Measurements from ENCODE around the gene OR9K2. TPM values are rescaled to one million over a fixed set of nuclear protein-coding genes. Genes with fewer than 3 reads are reported as not detected.

Gene OR9K2
- total RNA-seq, 2 donors from 2014 or later: not detected

GRCh38 chr12:55172686-55173085 lies 46.5 kb downstream of the OR9K2 start:
- H3K4me3 ChIP-seq (ENCODE audit: low read length): no peak overlapping the region
- 100% methylated on average over 1 of the region's 1 CpG for WGBS, 2 experiments (ENCODE audit: insufficient coverage in 1 of 2, insufficient read length in 1 of 2)
- no peaks in the 10 kb centered on the region for H3K36me3 ChIP-seq (ENCODE audit: control insufficient read depth, insufficient read depth, low read length)
- H3K27me3 Mint-ChIP-seq (ENCODE audit: insufficient read depth): no peaks in the 10 kb centered on the region
- H3K9ac ChIP-seq (ENCODE audit: extremely low read depth, low read length, poor library complexity, severe bottlenecking): no peak overlapping the region
- H3K4me1 ChIP-seq (ENCODE audit: control insufficient read depth, insufficient read depth, low read length): no peaks in the 10 kb centered on the region
- H3K9me3 Mint-ChIP-seq: peaks cover 5% of the 10 kb centered on the region
- H3K9me3 ChIP-seq (ENCODE audit: control insufficient read depth, low read length): no peaks in the 10 kb centered on the region
- H3K36me3 Mint-ChIP-seq (ENCODE audit: low read depth): no peaks in the 10 kb centered on the region
- no peak overlapping the region for H3K27ac ChIP-seq (ENCODE audit: low read depth, low read length)
- no peaks in the 10 kb centered on the region for H3K4me1 Mint-ChIP-seq
- no peaks in the 10 kb centered on the region for H3K27me3 ChIP-seq (ENCODE audit: control insufficient read depth, insufficient read depth, low read length, poor library complexity, severe bottlenecking)
- no peak for DNase-seq
- no peak for TF ChIP-seq CTCF (conservative IDR thresholded peaks at IDR 0.05)
- no peak overlapping the region for H3K27ac Mint-ChIP-seq
- H3K4me3 Mint-ChIP-seq: no peak overlapping the region

- no peaks in the 10 kb centered on the region for H3K27me3 ChIP-seq (ENCODE audit: control insufficient read depth, insufficient read depth, low read length, poor library complexity, severe bottlenecking)
- H3K36me3 Mint-ChIP-seq (ENCODE audit: low read depth): no peaks in the 10 kb centered on the region
- no peaks in the 10 kb centered on the region for H3K4me1 Mint-ChIP-seq
- WGBS, 2 experiments (ENCODE audit: insufficient coverage in 1 of 2, insufficient read length in 1 of 2): 85 to 100% methylated on average over 1 to 2 of the region's 2 CpGs
- no peaks in the 10 kb centered on the region for H3K4me1 ChIP-seq (ENCODE audit: control insufficient read depth, insufficient read depth, low read length)
- no peaks in the 10 kb centered on the region for H3K36me3 ChIP-seq (ENCODE audit: control insufficient read depth, insufficient read depth, low read length)
- H3K9me3 Mint-ChIP-seq: peaks cover 5% of the 10 kb centered on the region
- H3K4me3 ChIP-seq (ENCODE audit: low read length): no peak overlapping the region
- DNase-seq: no peak
- peak; percentile 18 for TF ChIP-seq CTCF (conservative IDR thresholded peaks at IDR 0.05)
- H3K9me3 ChIP-seq (ENCODE audit: control insufficient read depth, low read length): no peaks in the 10 kb centered on the region
- no peak overlapping the region for H3K4me3 Mint-ChIP-seq
- H3K9ac ChIP-seq (ENCODE audit: extremely low read depth, low read length, poor library complexity, severe bottlenecking): no peak overlapping the region
- no peak overlapping the region for H3K27ac Mint-ChIP-seq
- no peak overlapping the region for H3K27ac ChIP-seq (ENCODE audit: low read depth, low read length)
- H3K27me3 Mint-ChIP-seq (ENCODE audit: insufficient read depth): no peaks in the 10 kb centered on the region
Observed at GRCh38 chr12:55173456-55173855, 47.2 kb downstream of the OR9K2 start.

Other genes starting within 250 kb of the OR9K2 start
- gene TESPA1, start 141.6 kb upstream of the OR9K2 start, total RNA-seq: not detected
- not detected for gene NEUROD4, start 106.4 kb upstream of the OR9K2 start, total RNA-seq
- not detected for gene OR10A7, start 94.6 kb downstream of the OR9K2 start, total RNA-seq
- not detected for gene OR6C74, start 118.2 kb downstream of the OR9K2 start, total RNA-seq
- gene OR6C6, start 170.2 kb downstream of the OR9K2 start, total RNA-seq: not detected
- not detected for gene OR6C1, start 187.9 kb downstream of the OR9K2 start, total RNA-seq
- not detected for gene OR6C3, start 204.3 kb downstream of the OR9K2 start, total RNA-seq
- not detected for gene OR6C75, start 236.6 kb downstream of the OR9K2 start, total RNA-seq

Measured in endodermal cell (in vitro differentiated cells).